Right cardiac atrium (tissue), 5 donors: ENCODE data around the gene OLFML3. TPM values are rescaled to one million over a fixed set of nuclear protein-coding genes. Genes with fewer than 3 reads are reported as not detected.

Experiments used
- ATAC-seq, 2 donors: fragments of 200-7000 bp; cut with Tn5 transposase; one replicate each; pipeline versions ENCODE4 v1.8.0 to v1.9.1; 2020; ENCODE audit warnings: moderate library complexity in 2 of 2, mild to moderate bottlenecking in 1 of 2
- DNase-seq, 3 donors: peaks; one replicate each; pipeline ENCODE4 v3.0.0-alpha.2; 2020
- H3K27ac ChIP-seq: one replicate; pipeline ENCODE4 v1.5.1; 2013; ENCODE audit warnings: mild to moderate bottlenecking, low read length, control low read depth, moderate library complexity
- H3K27me3 ChIP-seq: one replicate; pipeline ENCODE4 v1.6.1; 2013; ENCODE audit not compliant: control insufficient read depth, insufficient read depth
- H3K4me1 ChIP-seq: one replicate; pipeline ENCODE4 v1.6.1; 2013; ENCODE audit warnings: low read length; ENCODE audit not compliant: control insufficient read depth, insufficient read depth
- H3K4me3 ChIP-seq: one replicate; pipeline ENCODE4 v1.5.1; 2013; ENCODE audit warnings: low read length, control low read depth
- H3K9me3 ChIP-seq: one replicate; pipeline ENCODE4 v1.6.1; 2013; ENCODE audit warnings: low read length; ENCODE audit not compliant: control insufficient read depth
- WGBS: extraction: QIAGEN DNeasy Blood & Tissue Kit; methylation state at CpG from one replicate; pipeline ENCODE4 v1.1.7; 2013; 5-methylcytosine and 5-hydroxymethylcytosine counted together
- intact Hi-C, 4 donors: fragments of 100-400 bp; cut with DNase I; formaldehyde crosslinking; loops; one replicate each; pipeline versions ENCODE4 v1.11.0 to v1.14.0; 2022 to 2023
- polyA plus RNA-seq: library from polyadenylated mRNA; stranded (reverse); fragments of 200-250 nt; gene quantifications from one replicate; pipeline ENCODE4 v1.2.3, GENCODE V29; 2013
- total RNA-seq, 4 donors: library from RNA; stranded (reverse); fragmentation: NEBNext Ultra II Directional; extraction: Animal tissue kit (Norgen Biotek cat#: 25700); gene quantifications; one replicate each; pipeline ENCODE4 v1.2.1, GENCODE V29; 2021
- donor health status: healthy with polysubstance abuse.
- donor health status: DM: no; HTN: yes; CAD: no.
- donor health status: DM: no; HTN: no; CAD: no.
- donor health status: DM: no; HTN: yes; CAD: no; lungs with severe emphysema.
- donor health status: DM: yes; HTN: yes; CAD: no.

The OLFML3 gene
- total and polyA plus RNA-seq, 5 donors, result 25.8 to 33.9 (median 31.1) TPM

GRCh38 chr1:114026797-114027196 is 47.5 kb downstream of the OLFML3 start:
- DNase-seq (no peak), ATAC-seq (no peak)
- intact Hi-C loops, result no loop called here
- Histone ChIP-seq H3K9me3 (no peaks in the 10 kb centered on the region), H3K27ac (no peak overlapping the region), H3K4me3 (no peak overlapping the region), H3K27me3 (no peaks in the 10 kb centered on the region), H3K4me1 (no peaks in the 10 kb centered on the region)
- WGBS, result 88% methylated on average over 6 of the region's 6 CpGs

Other genes with a start within 250 kb of the OLFML3 start
- 1 to 10 TPM; 7.3 to 9.3 (median 9.0) TPM for gene PHTF1, start 220.0 kb upstream of the OLFML3 start, total RNA-seq
- 4.5 TPM for gene PHTF1, start 220.0 kb upstream of the OLFML3 start, polyA plus RNA-seq
- gene RSBN1, start 167.0 kb upstream of the OLFML3 start, total RNA-seq, result 10 to 100 TPM; 12.8 to 15.2 (median 13.8) TPM
- 3.8 TPM for gene RSBN1, start 167.0 kb upstream of the OLFML3 start, polyA plus RNA-seq
- gene PTPN22, start 107.8 kb upstream of the OLFML3 start, total RNA-seq, result 1 to 10 TPM; 1.1 to 1.6 (median 1.4) TPM
- 0.48 TPM for gene PTPN22, start 107.8 kb upstream of the OLFML3 start, polyA plus RNA-seq
- gene BCL2L15, start 91.9 kb upstream of the OLFML3 start, total RNA-seq, result under 1 TPM; 0.15 to 0.89 (median 0.36) TPM
- gene BCL2L15, start 91.9 kb upstream of the OLFML3 start, polyA plus RNA-seq, result 0.09 TPM
- 10 to 100 TPM; 11.0 to 16.7 (median 15.8) TPM for gene AP4B1, start 74.7 kb upstream of the OLFML3 start, total RNA-seq
- gene AP4B1, start 74.7 kb upstream of the OLFML3 start, polyA plus RNA-seq, result 8.9 TPM
- 1 to 10 TPM; 2.3 to 3.4 (median 2.6) TPM for gene DCLRE1B, start 74.1 kb upstream of the OLFML3 start, total RNA-seq
- gene DCLRE1B, start 74.1 kb upstream of the OLFML3 start, polyA plus RNA-seq, result 0.97 TPM
- gene HIPK1, start 50.1 kb upstream of the OLFML3 start, total RNA-seq, result 10 to 100 TPM; 56.1 to 98.7 (median 62.8) TPM
- gene HIPK1, start 50.1 kb upstream of the OLFML3 start, polyA plus RNA-seq, result 14.4 TPM
- gene SYT6, start 174.4 kb downstream of the OLFML3 start, total RNA-seq, result not detected
- not detected for gene SYT6, start 174.4 kb downstream of the OLFML3 start, polyA plus RNA-seq